K562 (cell line): ENCODE results near the gene MPRIP.

Experiments used
- ATF1 ChIP-seq, 2 experiments: fragments of 450-650 bp in 1 of 2; IDR thresholded peaks; 2 replicates each; pipeline ENCODE4 v1.6.1; 2016; ENCODE audit warnings: missing compliant biosample characterization in 1 of 2, missing genetic modification characterization in 1 of 2
- EP300 ChIP-seq: IDR thresholded peaks from 2 replicates; pipeline ENCODE4 v1.6.1; 2012; ENCODE audit warnings: low read length, improper control_type of control experiment
- RNF219 ChIP-seq: fragments of 250-450 bp; sonication (Bioruptor Pico); IDR thresholded peaks from 2 replicates; pipeline ENCODE4 v1.5.0; 2022; ENCODE audit warnings: mild to moderate bottlenecking
- TRIM25 ChIP-seq: fragments of 450-650 bp; IDR thresholded peaks from 2 replicates; pipeline ENCODE4 v1.7.0; 2016; ENCODE audit warnings: borderline replicate concordance
- ZNF217 ChIP-seq: sonication (generic); formaldehyde crosslinking; IDR thresholded peaks from 2 replicates; pipeline ENCODE4 v1.8.0; 2022; ENCODE audit warnings: mild to moderate bottlenecking, missing genetic modification reagents
- TF ChIP-seq, protein P1 (sequence below), 3 experiments: IDR thresholded peaks in 2 of 3; conservative IDR thresholded peaks in 1 of 3; 2 replicates each; pipeline ENCODE4 v1.5.1; 2011 to 2012; ENCODE audit warnings: low read length in 3 of 3, mild to moderate bottlenecking in 3 of 3, control low read depth in 2 of 3, improper control_type of control experiment in 1 of 3, inconsistent platforms in 1 of 3, low read depth in 1 of 3, mixed read lengths in 1 of 3, moderate library complexity in 1 of 3; ENCODE audit not compliant: insufficient read depth in 2 of 3

DNA sequence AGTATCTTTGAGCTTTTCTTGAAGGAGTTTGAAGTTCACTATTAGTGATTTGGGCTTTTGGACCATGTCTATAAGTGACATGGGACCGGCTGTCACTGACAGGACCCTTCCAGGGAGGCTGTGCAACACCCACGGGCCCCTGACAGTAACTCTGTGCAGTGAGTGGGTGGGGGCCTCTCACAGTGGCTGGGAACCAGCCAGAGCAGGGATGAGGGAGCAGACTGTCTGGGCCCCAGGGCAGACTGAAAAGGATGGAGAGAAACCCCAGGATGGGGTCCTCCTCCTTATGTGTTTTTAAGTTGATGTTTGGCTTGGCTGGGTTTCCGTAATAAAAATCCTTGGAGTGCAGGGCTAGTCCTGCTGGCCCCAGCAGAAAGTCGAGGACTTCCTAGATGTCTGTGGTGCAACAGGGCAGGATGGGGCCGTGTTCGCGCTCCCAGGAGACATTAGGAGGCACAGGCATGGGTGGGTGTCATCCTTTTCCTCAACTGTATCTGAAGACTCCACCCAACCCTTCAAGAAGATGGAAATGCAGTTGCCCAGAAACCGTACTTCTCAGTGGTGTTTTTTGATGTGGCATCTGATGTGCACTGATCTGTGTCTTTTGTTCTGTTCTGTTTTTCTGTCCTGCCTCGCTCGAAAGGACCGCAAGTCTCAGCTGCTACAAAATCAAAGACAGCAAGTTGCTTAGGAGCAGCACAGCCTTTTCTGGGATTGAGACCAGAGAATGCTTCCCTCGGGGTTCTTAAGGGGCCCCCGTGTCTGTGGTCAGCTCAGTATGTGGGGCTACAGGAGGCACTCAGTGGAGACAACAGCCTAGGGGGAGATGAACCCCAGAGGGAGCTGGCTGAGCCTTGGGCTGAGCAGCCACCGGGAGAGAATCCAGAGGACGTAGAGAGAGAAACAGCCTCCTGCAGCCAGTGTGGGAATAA is 139.7 kb downstream of the MPRIP start:
- TF ChIP-seq EP300 (no peak), ZNF217 (CRISPR knock-in tag) (no peak), TRIM25 (no peak), RNF219 (no peak), ATF1 (CRISPR knock-in tag; IDR thresholded peaks at IDR 0.05) (no peak), ATF1 (tag; IDR thresholded peaks at IDR 0.05) (no peak)
- TF ChIP-seq, protein P1, sequence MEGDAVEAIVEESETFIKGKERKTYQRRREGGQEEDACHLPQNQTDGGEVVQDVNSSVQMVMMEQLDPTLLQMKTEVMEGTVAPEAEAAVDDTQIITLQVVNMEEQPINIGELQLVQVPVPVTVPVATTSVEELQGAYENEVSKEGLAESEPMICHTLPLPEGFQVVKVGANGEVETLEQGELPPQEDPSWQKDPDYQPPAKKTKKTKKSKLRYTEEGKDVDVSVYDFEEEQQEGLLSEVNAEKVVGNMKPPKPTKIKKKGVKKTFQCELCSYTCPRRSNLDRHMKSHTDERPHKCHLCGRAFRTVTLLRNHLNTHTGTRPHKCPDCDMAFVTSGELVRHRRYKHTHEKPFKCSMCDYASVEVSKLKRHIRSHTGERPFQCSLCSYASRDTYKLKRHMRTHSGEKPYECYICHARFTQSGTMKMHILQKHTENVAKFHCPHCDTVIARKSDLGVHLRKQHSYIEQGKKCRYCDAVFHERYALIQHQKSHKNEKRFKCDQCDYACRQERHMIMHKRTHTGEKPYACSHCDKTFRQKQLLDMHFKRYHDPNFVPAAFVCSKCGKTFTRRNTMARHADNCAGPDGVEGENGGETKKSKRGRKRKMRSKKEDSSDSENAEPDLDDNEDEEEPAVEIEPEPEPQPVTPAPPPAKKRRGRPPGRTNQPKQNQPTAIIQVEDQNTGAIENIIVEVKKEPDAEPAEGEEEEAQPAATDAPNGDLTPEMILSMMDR (IDR thresholded peaks at IDR 0.05 in 2 of 3, conservative IDR thresholded peaks at IDR 0.05 in 1 of 3; ENCODE audit: insufficient read depth in 2 of 3, low read depth in 1 of 3, low read length in 3 of 3) = no peak
